GM19043 (cell line): ENCODE measurements around the gene CPPED1.
"Not testable (repeated sequence)": the region's sequence is repeated elsewhere in the genome, so short reads cannot be mapped to it uniquely, and the experiment has no call there.

ENCODE experiments used
- ATAC-seq: cut with Tn5 transposase; IDR thresholded peaks from one replicate; pipeline ENCODE4 v1.9.1; 2021; ENCODE audit warnings: low read depth; ENCODE audit not compliant: unreplicated experiment

Gene CPPED1

GRCh38 chr16:12802661-12803060 lies 1.0 kb downstream of the CPPED1 start:
- ATAC-seq: no peak

DNA sequence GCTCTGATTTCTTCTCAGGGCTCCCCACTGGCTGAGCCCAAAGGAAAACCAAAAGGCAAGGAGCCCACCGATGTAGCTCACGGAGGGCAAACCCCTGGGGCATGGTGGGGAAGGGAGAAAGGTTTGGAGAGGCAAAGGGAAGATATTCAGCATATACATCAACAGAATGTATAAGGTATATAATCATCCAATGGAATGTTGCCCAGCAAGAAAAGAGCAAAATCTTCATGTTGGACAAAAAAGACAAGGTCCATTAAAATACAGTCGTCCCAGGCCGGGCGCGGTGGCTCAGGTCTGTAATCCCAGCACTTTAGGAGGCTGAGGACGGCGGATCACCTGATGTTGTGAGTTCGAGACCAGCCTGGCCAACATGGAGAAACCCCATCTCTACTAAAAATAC lies 1.6 kb downstream of the CPPED1 start:
- ATAC-seq: no peak

GRCh38 chr16:12801511-12802042 lies 2.1 kb downstream of the CPPED1 start:
- ATAC-seq: no peak

DNA sequence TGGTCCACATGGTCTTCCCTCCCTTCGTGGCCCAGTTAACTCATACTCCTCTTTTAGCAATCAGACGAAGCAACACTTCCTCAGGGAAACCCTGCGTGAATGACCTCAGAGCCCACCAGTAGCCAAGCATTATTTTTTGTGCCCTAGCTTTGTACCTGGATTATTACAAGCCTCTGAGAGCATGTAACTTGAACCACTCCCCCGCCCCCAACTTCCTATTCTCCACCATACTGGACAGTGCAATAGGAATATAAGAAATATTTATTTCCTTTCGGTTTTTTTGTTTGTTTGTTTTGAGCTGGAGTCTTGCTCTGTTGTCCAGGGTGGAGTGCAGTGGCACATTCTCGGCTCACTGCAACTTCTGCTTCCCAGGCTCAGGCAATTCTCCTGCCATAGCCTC lies 2.9 kb downstream of the CPPED1 start:
- ATAC-seq: no peak

- not testable (repeated sequence) for ATAC-seq
Observed at GRCh38 chr16:12799996-12800395, 3.7 kb downstream of the CPPED1 start.

DNA sequence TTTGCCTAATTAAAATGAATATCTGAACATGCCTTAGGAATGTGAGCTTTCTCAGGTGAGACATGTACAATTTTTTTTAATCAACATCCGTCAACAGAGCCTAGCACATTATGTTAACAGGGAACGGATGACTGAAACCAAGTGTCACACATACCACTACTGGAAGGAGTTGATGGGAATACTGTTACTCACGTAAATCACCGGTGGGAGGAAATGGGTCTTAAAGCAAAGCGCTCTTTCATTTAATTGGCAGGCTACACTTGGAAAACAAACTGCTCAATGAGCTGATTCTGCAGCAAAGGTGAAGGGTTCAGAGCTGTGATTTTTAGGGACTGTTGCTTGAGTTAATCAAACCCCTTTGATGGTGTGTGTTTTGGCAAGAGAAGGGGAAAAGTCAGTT lies 4.8 kb downstream of the CPPED1 start:
- ATAC-seq: no peak

GRCh38 chr16:12798171-12798570 lies 5.5 kb downstream of the CPPED1 start:
- ATAC-seq: no peak

- no peak for ATAC-seq
Observed at GRCh38 chr16:12796498-12796897, 7.2 kb downstream of the CPPED1 start.

DNA sequence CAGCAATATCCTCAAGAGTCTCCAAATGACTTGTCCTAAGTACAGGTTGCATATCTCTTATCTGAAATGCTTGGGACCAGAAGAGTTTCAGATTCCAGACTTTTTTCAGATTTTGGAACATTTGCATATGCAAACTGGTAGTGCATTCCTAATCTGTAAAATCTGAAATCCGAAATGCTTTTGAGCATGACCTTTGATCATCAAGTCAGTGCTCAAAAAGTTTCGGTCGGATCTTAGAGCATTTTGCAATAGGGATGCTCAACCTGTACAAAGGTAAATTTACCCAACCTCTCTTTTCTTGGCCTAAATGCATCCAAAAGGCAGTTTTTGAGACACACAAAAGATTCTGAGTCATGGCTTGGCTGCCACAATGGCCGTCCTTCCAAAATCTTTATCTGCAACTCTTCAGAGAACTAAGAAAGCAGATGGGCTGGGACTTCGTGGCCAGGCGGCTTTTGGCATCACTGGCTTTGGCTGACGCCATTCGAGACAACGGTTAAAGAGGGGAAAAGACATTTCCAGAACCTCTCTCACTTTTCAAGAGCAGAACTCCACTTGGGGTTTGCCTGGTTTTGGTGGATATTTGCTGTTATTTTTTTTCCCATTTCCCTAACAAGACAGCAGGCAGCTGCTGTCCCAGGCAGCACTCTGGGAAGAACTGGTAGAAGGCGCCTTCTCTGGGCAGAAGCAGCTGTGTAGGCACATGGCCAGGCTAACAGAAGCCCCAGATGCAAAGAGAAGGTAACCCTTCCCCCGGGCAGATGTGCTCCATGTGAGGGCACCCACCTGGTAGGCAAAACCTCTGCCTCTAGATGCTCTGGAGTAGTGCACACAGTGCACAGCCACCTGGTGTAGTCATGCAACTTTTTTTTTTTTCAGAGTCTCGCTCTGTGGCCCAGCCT lies 8.9 kb downstream of the CPPED1 start:
- no peak for ATAC-seq

- ATAC-seq: no peak
Observed at GRCh38 chr16:12793865-12794240, 9.8 kb downstream of the CPPED1 start.

DNA sequence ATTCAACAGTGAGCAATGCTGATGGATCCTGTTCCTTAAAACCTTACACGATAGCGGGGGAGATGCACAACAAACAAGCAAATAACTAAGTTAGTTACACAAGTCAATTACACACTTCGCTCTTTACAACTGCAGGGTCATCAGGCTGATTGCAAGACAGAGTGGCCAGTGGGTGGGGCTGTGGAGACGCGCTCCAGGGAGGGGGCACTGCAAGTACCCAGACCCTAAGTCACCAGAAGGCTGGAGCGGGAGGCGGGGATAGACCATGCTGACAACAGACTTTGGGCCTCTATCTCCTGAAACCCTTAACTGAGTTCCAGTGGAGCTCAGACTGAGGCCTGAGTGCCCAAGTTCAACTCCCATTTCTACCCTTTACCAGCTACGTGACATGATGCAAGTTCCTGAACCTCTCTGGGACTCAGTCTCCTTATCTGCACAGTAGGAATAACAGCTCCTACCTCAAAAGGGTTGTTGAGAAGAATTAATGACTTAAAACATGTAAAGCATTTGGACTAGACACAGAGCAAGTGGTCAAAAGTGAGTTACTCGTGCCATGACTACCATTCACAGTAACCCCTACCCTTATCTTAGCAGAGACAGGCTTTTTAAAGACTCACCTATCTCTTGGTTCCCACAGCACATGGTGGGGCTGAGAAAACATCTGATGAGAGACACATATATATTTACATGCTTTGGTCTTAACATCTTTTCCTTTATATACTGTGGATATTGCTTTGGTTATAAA lies 10.4 kb downstream of the CPPED1 start:
- no peak for ATAC-seq

DNA sequence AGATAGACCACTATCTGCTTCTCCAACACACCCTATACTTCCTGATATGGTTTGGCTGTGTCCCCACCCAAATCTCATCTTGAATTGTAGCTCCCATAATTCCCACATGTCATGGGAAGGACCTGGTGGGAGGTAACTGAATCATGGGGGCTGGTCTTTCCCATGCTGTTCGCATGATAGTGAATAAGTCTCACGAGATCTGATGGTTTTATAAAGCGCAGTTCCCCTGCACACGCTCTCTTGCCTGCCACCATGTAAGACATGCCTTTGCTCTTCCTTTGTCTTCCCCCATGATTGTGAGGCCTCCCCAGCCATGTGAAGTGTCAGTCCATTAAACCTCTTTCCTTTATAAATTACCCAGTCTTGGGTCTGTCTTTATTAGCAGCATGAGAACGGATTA lies 11.2 kb downstream of the CPPED1 start:
- not testable (repeated sequence) for ATAC-seq

DNA sequence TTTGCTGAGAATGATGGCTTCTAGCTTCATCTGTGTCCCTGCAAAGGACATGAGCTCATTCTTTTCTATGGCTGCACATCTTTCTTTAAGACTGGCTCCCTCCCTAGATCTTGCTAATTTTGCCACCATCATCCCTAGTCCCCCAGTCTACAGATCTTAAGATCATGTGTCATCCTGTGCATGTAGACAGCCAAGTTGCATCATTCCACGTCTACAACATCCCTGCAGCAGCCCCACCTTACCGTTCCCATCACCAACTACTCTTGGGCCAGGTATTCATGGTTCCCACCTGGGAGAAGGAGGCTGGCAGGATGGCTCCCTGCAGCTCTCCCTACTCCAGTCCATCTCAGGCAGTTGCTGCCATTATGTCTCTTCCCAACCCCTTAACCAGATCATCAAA lies 12.3 kb downstream of the CPPED1 start:
- no peak for ATAC-seq

DNA sequence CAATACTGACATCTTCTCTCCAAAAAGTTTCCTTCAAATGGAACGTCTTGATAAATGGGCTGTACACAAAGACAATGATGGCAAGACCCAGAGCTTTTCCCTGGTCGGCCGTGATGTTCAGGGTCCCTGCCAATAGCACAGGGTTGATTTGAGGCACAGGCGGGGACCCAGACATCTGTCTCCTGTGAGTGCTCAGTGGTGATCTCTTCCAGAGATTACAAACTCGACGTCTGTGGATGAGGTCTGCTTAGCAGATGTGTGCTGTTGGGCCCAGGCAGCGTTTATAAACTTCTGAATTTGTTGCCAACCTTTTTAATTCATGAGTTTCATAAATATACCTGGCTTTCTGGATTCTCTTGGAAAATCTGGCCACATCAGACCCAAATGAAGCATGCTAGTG lies 14.9 kb downstream of the CPPED1 start:
- ATAC-seq: no peak

GRCh38 chr16:12786081-12786480 lies 17.6 kb downstream of the CPPED1 start:
- no peak for ATAC-seq

GRCh38 chr16:12784076-12784475 lies 19.6 kb downstream of the CPPED1 start:
- ATAC-seq: no peak

DNA sequence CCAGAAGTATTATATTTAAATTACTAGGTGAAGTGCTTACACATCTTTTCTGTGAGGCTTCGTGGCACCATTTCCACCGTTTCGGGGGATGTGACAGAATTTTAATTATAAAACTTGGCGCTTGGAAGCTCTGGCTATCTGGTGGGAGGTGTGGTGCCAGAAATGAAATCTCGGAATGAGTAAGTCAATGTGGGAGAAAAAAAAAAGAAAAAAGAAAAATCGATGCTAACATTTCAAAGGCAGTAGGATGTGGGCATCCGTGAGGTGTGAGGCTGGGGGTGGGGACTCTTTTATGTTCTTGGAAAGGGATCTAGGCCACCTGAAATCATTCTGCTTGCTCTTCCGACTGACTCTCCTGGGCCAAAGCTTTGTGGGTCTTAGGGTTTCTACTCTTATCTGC lies 21.9 kb downstream of the CPPED1 start:
- no peak for ATAC-seq

DNA sequence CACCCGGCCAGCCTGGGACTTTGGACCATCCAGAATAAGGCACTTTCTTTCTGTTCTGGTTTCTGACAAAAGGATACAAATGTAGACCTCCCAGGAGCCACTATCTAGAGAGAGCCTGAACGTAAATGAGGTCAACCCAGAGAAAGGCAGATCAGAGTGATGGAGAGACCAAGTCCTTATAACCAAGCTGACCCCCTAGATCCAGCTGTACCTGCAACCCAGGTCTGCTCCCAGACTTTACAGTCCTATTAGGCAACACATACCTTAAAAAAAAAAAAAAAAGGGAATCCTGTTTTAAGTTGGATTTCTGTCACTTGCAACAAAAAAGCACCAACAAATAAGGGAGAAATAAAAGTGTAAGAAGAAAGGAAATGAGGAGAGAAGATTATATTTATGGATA lies 23.2 kb downstream of the CPPED1 start:
- no peak for ATAC-seq

GRCh38 chr16:12778726-12779125 lies 25.0 kb downstream of the CPPED1 start:
- ATAC-seq: no peak

DNA sequence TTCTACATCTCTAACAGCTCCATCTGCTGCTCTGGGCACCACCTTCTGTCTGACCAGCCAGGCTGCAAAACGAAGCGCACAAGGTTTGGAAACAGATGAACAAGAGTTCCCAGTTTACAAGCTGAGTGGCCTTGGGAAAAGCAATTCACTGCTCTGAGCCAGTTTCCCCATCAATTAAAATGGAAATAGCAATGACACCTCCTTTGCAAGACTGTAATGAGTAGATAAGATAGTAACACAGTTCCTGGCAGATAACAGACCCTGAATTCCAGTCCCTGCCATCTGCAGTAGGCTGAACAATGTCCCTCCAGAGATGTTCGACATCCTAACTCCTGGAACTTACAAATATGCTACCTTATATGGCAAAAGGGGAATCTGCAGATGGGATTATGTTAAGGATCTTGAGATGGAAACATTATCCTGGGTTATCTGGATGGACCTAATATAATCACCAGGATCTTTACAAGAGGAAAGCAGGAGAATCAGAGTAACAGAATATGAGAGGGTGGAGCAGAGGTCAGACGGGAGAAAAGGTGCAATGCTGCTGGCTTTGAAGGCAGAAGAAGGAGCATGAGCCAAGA lies 27.9 kb downstream of the CPPED1 start:
- ATAC-seq: no peak

DNA sequence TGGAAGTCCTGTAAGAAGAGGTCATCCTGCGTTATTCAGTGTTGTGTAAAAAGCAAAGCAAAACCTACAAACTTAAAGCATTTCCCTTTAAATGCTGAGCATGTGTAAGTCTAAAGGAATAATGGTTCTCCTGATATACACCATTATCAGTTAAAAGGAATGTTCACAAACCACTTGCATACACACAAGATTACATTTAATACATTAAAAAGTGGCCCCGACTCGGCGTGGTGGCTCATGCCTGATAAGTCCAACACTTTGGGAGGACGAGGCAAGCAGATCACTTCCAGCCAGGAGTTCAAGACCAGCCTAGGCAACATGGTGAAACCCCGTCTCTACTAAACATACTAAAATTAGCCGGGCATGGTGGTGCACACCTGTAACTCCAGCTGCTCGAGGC lies 30.5 kb downstream of the CPPED1 start:
- ATAC-seq: no peak
